Loucy (cell line): ENCODE results near the gene NCAPD3.

Source experiments
- CTCF ChIP-seq: fragments of 200-600 bp; sonication (generic); conservative IDR thresholded peaks from 2 replicates; pipeline ENCODE4 v1.5.1; 2014; ENCODE audit warnings: mild to moderate bottlenecking, antibody characterized with exemption, low read length
- EZH2phosphoT487 ChIP-seq: fragments of 200-600 bp; IDR thresholded peaks from 2 replicates; pipeline ENCODE4 v1.6.1; 2018; ENCODE audit warnings: antibody characterized with exemption, mild to moderate bottlenecking, moderate library complexity, borderline replicate concordance

GRCh38 chr11:134228625-134229024, 4.9 kb upstream of the NCAPD3 start:
- TF ChIP-seq CTCF (no peak), EZH2phosphoT487 (no peak)
